Measurements from ENCODE around the gene THAP10.

DNA sequence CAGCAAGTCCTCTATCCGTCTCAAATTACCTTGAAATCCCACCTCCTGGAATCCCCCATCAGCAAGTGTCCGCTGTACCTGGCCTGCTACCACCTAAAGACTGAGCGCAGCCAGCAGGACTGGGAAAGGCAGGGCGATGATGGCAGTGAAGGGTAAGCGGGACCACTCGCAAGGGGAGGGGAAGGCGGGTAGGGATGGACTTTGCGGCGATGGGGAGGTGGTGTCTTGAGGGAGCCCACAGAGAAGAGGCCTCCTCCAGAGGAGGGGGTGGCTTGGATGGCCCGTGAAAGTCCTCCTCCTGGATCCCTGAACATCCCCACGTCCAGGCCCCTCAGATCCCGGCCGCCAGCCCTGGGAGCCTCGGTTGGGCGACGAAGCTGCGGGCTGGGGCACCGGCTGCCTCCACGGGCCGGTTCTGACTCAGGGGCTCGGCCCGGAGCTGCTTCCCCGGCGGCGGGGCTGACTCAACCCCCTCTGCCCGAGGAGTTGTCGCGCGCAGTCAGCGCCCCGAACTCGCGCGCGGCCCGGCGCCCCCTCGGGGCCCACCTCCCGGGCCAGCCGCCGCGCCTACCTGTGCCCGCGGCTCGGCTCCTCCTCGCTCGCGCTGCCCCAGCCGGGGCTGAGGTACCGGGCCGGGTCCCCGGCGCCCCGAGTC is 38.8 kb downstream of the THAP10 start:
- TF ChIP-seq, protein P1, sequence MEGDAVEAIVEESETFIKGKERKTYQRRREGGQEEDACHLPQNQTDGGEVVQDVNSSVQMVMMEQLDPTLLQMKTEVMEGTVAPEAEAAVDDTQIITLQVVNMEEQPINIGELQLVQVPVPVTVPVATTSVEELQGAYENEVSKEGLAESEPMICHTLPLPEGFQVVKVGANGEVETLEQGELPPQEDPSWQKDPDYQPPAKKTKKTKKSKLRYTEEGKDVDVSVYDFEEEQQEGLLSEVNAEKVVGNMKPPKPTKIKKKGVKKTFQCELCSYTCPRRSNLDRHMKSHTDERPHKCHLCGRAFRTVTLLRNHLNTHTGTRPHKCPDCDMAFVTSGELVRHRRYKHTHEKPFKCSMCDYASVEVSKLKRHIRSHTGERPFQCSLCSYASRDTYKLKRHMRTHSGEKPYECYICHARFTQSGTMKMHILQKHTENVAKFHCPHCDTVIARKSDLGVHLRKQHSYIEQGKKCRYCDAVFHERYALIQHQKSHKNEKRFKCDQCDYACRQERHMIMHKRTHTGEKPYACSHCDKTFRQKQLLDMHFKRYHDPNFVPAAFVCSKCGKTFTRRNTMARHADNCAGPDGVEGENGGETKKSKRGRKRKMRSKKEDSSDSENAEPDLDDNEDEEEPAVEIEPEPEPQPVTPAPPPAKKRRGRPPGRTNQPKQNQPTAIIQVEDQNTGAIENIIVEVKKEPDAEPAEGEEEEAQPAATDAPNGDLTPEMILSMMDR (IDR thresholded peaks at IDR 0.05): no peak
- no peak for TF ChIP-seq POLR2A (IDR thresholded peaks at IDR 0.05)

Measured in adrenal gland (tissue), 5 donors.